Osteocyte (in vitro differentiated cells): ENCODE results near the gene POLD4. TPM values are rescaled to one million over a fixed set of nuclear protein-coding genes. Genes with fewer than 3 reads are reported as not detected.
A peak's percentile ranks its signal among the peaks of the same experiment; 100 is the strongest.
"Not testable (repeated sequence)": the region's sequence is repeated elsewhere in the genome, so short reads cannot be mapped to it uniquely, and the experiment has no call there.

Experiments
- DNase-seq: peaks from one replicate; pipeline ENCODE4 v3.0.0; 2021; ENCODE audit warnings: mixed read lengths; ENCODE audit not compliant: unreplicated experiment; ENCODE audit errors: extremely low spot score
- H3K27ac Mint-ChIP-seq: one replicate; pipeline ENCODE4 v1.8.0; 2021; ENCODE audit warnings: mild to moderate bottlenecking, mixed read lengths; ENCODE audit not compliant: unreplicated experiment
- H3K27me3 Mint-ChIP-seq: one replicate; pipeline ENCODE4 v1.8.0; 2021; ENCODE audit warnings: mixed read lengths; ENCODE audit not compliant: unreplicated experiment
- H3K36me3 Mint-ChIP-seq: one replicate; pipeline ENCODE4 v1.8.0; 2021; ENCODE audit warnings: mixed read lengths; ENCODE audit not compliant: unreplicated experiment
- H3K4me1 Mint-ChIP-seq: one replicate; pipeline ENCODE4 v1.8.0; 2021; ENCODE audit warnings: mixed read lengths; ENCODE audit not compliant: unreplicated experiment
- H3K4me3 Mint-ChIP-seq: one replicate; pipeline ENCODE4 v1.8.0; 2021; ENCODE audit warnings: mild to moderate bottlenecking, moderate library complexity, mixed read lengths; ENCODE audit not compliant: unreplicated experiment
- H3K9me3 Mint-ChIP-seq: one replicate; pipeline ENCODE4 v1.8.0; 2021; ENCODE audit warnings: mixed read lengths; ENCODE audit not compliant: unreplicated experiment
- CTCF ChIP-seq: fragments of 200-600 bp; sonication (generic); IDR thresholded peaks from 2 replicates; pipeline ENCODE4 v1.5.0; 2021; ENCODE audit warnings: antibody characterized with exemption, mild to moderate bottlenecking, moderate library complexity
- total RNA-seq: library from RNA; stranded (reverse); gene quantifications from 2 replicates; pipeline ENCODE4 v1.2.1, GENCODE V29; 2021

Gene POLD4
- total RNA-seq, 1 donor from 2014 or later: 64.0 TPM

DNA sequence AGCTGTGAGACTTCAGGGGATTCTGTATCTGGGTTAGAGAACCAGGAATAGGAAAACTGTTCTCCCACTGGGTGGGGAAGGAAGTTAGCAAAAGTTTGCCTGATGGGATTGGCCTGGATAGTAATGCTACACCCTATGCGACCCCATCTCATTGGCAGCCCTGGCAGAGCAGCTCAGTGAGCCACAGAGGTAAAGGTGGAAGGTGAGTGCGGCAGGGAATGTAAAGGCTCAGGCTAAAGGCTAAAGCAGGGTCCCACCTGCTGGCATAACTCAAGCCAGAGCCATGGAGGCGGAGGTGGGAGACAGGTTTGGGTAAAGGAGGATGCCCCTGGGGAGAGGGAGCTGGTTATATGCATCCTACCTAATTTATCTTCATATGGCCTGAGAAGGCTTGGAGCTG is 31.3 kb downstream of the POLD4 start:
- no peak for DNase-seq
- H3K4me1 Mint-ChIP-seq: peaks cover 10% of the 10 kb centered on the region
- H3K4me3 Mint-ChIP-seq: no peak overlapping the region
- no peak overlapping the region for H3K27ac Mint-ChIP-seq
- no peak for TF ChIP-seq CTCF
- no peaks in the 10 kb centered on the region for H3K27me3 Mint-ChIP-seq
- H3K9me3 Mint-ChIP-seq: no peaks in the 10 kb centered on the region
- peaks cover 2% of the 10 kb centered on the region for H3K36me3 Mint-ChIP-seq

- Mint-ChIP-seq H3K36me3 (peaks cover 2% of the 10 kb centered on the region), H3K27ac (no peak overlapping the region), H3K9me3 (no peaks in the 10 kb centered on the region), H3K27me3 (no peaks in the 10 kb centered on the region), H3K4me1 (peaks cover 13% of the 10 kb centered on the region), H3K4me3 (no peak overlapping the region)
- no peak for DNase-seq
- TF ChIP-seq CTCF: no peak
These were observed 32.0 kb downstream of the POLD4 start for GRCh38 chr11:67321313-67321871.

DNA sequence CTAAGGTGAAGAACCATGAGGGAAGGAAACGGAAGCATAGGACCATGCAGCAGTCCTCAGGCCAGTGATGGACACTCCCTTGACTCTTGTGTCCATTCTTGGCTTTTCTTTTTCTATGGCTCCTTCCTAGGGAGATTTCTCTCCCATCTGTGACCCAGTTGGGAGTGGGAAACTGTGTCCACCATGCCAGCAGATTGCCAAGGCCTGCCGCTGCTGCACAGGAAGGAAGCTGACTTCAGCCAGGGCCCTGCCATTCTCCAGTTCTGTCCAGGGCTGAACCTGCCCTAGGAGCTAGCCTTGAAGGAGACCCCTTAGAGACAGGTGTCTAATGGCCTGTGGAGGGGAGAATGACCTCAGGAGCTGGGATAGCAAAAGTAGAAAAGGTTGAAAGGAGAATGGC is 32.7 kb downstream of the POLD4 start:
- no peak overlapping the region for H3K27ac Mint-ChIP-seq
- H3K4me3 Mint-ChIP-seq: no peak overlapping the region
- TF ChIP-seq CTCF: no peak
- no peaks in the 10 kb centered on the region for H3K9me3 Mint-ChIP-seq
- no peaks in the 10 kb centered on the region for H3K27me3 Mint-ChIP-seq
- H3K36me3 Mint-ChIP-seq: no peaks in the 10 kb centered on the region
- H3K4me1 Mint-ChIP-seq: peaks cover 13% of the 10 kb centered on the region
- no peak for DNase-seq

- DNase-seq: no peak
- H3K4me3 Mint-ChIP-seq: no peak overlapping the region
These were observed 33.3 kb downstream of the POLD4 start for GRCh38 chr11:67320011-67320410.

DNA sequence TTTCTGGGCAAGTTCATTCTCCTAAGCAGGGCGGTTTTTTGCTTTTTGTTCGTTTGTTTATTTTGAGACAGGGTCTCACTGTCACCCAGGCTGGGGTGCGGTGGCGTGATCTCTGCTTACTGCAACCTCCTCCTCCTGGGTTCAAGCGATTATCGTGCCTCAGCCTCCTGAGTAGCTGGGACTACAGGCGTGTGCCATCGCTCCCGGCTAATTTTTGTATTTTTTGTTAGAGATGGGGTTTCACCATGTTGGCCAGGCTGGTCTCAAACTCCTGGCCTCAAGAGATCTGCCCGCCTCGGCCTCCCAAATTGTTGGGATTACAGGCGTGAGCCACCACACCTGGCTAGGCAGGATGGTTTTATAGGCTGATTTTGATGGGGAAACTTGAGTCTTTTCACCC is 34.5 kb downstream of the POLD4 start:
- not testable (repeated sequence) for H3K27me3 Mint-ChIP-seq, H3K9me3 Mint-ChIP-seq, DNase-seq, H3K36me3 Mint-ChIP-seq, H3K27ac Mint-ChIP-seq
- peaks cover 13% of the 10 kb centered on the region for H3K4me1 Mint-ChIP-seq
- H3K4me3 Mint-ChIP-seq: peak overlapping the region; percentile 97

More at GRCh38 chr11:67320011-67320410, 33.3 kb downstream of the POLD4 start:
- Mint-ChIP-seq H3K4me1 (peaks cover 13% of the 10 kb centered on the region), H3K9me3 (no peaks in the 10 kb centered on the region), H3K36me3 (no peaks in the 10 kb centered on the region), H3K27me3 (no peaks in the 10 kb centered on the region), H3K27ac (no peak overlapping the region)
- no peak for TF ChIP-seq CTCF
